Fibroblast of skin of left biceps (primary cell): Measurements from ENCODE around the gene P2RY2.
"Not testable (repeated sequence)": the region's sequence is repeated elsewhere in the genome, so short reads cannot be mapped to it uniquely, and the experiment has no call there.

Source experiments
- DNase-seq, 2 experiments: peaks; one replicate each; pipeline ENCODE4 v3.0.0-alpha.2; 2013; ENCODE audit warnings: low read depth in 2 of 2

Gene P2RY2

GRCh38 chr11:73227571-73228211, 9.6 kb downstream of the P2RY2 start:
- DNase-seq = no peak

GRCh38 chr11:73228268-73229134, 10.4 kb downstream of the P2RY2 start:
- no peak for DNase-seq

- DNase-seq = no peak
Measured at GRCh38 chr11:73229321-73229895, 11.3 kb downstream of the P2RY2 start.

- no peak for DNase-seq
Measured at GRCh38 chr11:73229896-73230875, 12.1 kb downstream of the P2RY2 start.

GRCh38 chr11:73230931-73231330, 12.8 kb downstream of the P2RY2 start:
- no peak for DNase-seq

GRCh38 chr11:73232487-73232886, 14.4 kb downstream of the P2RY2 start:
- DNase-seq = not testable (repeated sequence)

DNA sequence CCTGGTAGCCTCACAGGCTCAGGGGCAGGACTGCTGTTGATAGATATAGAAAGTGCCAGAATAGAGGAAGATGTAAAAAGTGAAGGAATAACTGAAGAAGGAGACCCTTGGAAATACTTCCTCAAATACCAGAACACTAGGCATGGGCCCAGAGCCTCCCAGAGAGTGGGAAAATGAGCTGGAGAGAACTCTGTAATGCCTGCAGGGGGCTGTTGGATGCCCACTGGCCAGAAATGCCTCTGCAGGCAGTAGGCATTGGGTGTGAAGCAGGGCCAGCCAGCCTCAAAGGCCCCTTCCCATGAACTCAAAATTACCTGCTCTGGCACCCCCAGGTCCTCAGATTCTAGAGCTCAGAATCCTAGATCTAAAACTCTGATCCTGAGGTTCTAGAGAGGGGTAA, 15.1 kb downstream of the P2RY2 start:
- DNase-seq = no peak

GRCh38 chr11:73233692-73234470, 15.8 kb downstream of the P2RY2 start:
- DNase-seq = no peak

GRCh38 chr11:73234471-73235181, 16.5 kb downstream of the P2RY2 start:
- no peak for DNase-seq

GRCh38 chr11:73235236-73235786, 17.2 kb downstream of the P2RY2 start:
- DNase-seq = no peak

DNA sequence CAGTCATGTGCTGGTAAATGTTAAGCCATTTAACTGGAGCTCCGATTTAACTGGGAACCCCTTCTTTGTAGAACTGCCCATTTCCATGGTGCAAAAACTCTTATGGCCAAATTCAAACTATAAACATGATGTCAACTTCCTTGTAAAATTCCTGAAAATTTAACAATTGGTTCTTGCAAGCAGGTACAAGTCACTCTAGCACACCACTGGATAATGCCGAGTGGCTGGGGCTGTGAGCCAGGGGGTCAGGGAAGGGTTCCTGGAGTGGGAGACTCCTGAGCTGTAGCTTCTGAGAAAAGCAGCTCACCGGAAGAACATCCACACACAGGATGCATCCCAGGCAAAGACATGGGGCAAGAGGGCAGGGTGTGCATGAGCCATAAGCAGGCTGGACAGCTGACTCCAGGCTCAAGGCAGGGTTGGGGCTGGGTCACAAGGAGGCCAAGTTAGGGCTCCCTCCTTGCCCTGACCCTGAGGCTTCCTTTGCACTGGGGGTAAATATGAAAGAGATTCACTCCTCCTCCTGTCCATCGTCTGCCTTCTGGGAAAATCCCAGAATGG, 18.2 kb downstream of the P2RY2 start:
- no peak for DNase-seq

DNA sequence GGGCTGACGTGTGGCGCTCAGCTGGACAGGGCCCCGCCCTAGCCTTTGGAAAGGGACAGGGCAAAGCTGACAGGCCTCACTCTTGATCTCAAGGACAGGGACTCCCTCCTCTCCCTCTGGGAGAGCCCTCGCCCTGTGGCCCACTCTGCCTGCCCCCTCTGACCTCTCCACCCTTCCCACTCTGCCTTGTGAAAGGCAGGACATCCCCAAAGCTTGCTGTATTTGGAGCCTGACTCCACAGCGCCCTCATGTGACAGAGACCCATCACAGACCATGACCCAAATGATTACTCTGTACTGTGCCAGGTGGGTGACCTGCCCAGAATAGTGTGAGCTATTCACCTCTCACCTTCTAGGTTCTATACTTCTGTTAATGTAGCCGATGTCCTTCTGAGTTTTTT, 18.8 kb downstream of the P2RY2 start:
- no peak for DNase-seq

DNA sequence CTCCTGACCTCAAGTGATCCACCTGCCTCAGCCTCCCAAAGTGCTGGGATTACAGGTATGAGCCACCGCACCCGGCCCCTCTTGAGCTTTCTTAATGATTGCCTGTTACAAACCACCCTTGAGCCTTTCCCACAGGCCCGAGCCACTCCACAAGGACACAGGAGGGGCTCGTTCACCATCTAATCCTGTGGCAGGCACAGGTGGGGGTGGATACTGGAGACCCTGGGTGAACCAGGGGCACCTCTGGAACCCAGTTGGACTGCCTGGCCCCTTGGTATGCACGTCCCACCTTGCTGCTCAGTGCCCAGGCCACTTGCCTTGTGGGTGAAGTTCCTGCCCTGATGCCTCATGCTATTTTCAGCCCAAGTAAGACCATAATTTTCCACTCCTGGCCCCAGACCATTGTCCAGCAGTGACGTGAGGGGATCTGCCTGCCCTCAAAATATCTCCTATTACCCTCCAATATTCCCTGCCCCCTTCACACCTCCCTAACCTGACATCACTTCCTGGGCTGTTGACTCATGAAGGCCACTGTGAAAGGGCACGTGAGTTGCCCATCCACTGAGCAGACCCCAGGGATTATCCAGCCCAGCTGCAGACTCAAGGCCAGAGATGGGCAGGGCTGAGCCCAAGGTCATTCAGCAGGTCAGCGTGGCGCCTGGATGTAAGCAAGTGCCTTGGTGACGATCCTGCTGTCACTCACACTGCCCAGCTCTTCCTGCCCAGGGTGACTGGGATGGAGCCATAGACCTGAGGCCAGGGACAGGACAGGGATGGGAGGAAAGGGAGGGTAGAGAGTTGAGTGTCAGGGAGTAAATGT, 19.6 kb downstream of the P2RY2 start:
- peak in 1 of 2 experiments; percentile 1 for DNase-seq

- DNase-seq = no peak
Measured at GRCh38 chr11:73239111-73239521, 21.0 kb downstream of the P2RY2 start.

DNA sequence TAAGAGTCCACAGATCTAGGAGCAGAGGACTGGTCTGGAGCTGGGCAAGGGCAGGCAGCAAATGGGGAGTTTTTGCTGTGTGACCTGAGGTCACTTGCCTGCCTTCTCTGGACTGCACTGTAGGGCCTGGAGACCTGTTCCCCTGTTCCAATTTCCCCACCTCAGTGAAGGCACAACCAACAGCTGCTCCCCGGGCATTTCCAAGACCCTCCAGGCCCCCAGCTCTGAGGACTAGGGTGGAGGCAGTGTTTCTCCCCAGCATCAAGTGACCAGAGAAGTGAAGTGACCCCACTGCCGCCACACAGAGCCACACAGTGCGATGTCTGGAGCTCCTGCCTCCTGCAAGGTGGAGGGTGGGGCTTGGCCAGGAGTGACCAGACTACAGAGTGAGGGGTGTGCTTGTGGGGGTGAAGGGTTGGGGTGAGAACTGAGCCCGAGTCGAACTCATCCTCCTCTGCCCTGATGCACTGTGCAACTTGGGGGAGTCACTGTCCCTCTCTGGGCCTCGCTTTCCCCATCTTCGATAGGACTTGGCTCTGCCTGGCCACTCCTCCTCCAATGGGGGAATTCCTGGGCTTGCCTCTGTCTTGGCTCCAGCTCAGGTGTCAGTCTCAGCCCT, 21.6 kb downstream of the P2RY2 start:
- no peak for DNase-seq

DNA sequence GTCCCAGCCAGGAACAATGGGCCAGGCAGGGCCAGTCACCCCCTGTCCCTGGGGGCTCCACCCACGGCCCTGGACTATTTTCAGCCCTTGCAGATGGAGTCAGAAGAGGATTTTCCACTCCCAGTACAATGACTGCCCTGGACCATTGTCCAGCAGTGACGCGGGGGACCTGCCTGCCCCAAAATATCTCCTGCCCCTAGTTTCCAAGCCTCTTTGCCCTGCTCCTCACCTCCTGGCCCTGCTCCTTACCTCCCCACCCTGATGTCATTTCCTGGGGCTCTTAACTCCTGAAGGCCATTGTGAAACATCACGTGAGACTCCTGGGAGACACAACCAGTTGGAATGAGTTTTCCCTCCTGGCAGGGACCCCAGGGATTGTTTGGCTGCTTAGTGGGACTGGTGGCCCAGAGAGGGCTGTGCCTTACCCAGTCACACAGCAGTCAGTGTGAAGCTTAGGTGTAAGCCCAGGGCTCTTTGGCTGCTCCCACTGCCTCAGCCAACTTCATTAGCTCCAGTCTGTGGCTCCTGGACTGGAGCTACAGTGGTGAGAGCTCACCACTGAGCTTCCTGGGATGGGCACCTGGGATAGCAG, 22.2 kb downstream of the P2RY2 start:
- DNase-seq = no peak

DNA sequence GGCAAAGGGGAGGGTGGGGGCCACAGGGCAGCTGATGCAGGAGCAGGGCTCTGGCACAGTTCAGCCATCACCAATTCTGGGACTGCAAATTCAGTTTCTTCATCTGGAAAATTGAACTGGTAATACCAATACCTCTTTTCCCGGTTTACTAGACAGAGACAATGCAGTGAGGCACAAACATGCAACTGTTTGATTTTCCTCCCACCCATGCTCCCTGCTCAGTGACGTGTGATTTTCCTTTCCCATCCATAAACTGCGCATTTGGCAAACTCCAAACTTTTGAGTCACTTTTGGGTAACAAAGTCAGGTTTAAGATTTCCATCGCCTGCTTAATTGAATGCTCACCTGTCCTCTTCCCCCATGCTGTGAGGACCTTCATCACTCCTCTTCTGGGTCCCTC, 23.2 kb downstream of the P2RY2 start:
- DNase-seq = no peak
